Activated T-helper 17 cell treated with anti-CD3 and anti-CD28 coated beads, Interleukin-2, amount 50 U/mL, for 72 hours (primary cell): Measurements from ENCODE around the gene ADRA1B. TPM values are rescaled to one million over a fixed set of nuclear protein-coding genes. Genes with fewer than 3 reads are reported as not detected.

Experiments
- ATAC-seq: fragments of 150-1000 bp; cut with Tn5 transposase; replicated peaks from 2 replicates; pipeline ENCODE4 v1.10.0; 2021; ENCODE audit warnings: mild to moderate bottlenecking, moderate library complexity
- H3K27ac Mint-ChIP-seq: one replicate; pipeline ENCODE4 v1.8.0; 2022; ENCODE audit warnings: mixed read lengths
- H3K27me3 Mint-ChIP-seq: one replicate; pipeline ENCODE4 v1.8.0; 2022; ENCODE audit warnings: mixed read lengths
- H3K36me3 Mint-ChIP-seq: one replicate; pipeline ENCODE4 v1.8.0; 2022; ENCODE audit warnings: low read depth, mild to moderate bottlenecking, mixed read lengths
- H3K4me1 Mint-ChIP-seq: one replicate; pipeline ENCODE4 v1.8.0; 2022; ENCODE audit warnings: mixed read lengths
- H3K4me3 Mint-ChIP-seq: one replicate; pipeline ENCODE4 v1.8.0; 2022; ENCODE audit warnings: mild to moderate bottlenecking, mixed read lengths
- H3K9me3 Mint-ChIP-seq: one replicate; pipeline ENCODE4 v1.8.0; 2022; ENCODE audit warnings: mixed read lengths
- total RNA-seq, 2 donors: library from RNA; stranded (reverse); gene quantifications; one replicate each; pipeline ENCODE4 v1.2.3, GENCODE V29; 2022

ADRA1B gene
- total RNA-seq, 2 donors from 2014 or later: not detected

DNA sequence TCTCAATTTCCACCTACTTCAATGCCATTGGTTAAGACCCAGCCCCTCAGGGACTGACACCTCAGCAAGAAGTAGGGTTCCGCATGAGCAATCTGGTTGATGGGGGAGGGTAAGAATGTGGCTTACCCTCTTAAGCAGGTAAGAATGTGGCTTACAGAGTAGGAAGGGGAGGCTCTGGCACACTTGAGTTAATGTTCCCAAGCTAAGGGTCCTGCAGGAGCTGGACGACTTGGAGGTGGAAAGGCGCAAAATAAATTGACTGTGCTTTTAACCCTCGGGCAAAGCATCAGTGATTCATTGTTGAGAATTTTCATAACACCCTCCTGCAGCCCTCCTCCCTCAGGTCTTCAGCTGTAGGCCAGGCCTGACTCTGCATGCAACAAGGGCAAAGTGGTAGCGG is 24.9 kb upstream of the ADRA1B start:
- Mint-ChIP-seq H3K4me3 (no peak overlapping the region), H3K9me3 (no peaks in the 10 kb centered on the region), H3K4me1 (no peaks in the 10 kb centered on the region), H3K27ac (no peak overlapping the region), H3K27me3 (peaks cover 15% of the 10 kb centered on the region), H3K36me3 (no peaks in the 10 kb centered on the region)
- ATAC-seq: no peak

DNA sequence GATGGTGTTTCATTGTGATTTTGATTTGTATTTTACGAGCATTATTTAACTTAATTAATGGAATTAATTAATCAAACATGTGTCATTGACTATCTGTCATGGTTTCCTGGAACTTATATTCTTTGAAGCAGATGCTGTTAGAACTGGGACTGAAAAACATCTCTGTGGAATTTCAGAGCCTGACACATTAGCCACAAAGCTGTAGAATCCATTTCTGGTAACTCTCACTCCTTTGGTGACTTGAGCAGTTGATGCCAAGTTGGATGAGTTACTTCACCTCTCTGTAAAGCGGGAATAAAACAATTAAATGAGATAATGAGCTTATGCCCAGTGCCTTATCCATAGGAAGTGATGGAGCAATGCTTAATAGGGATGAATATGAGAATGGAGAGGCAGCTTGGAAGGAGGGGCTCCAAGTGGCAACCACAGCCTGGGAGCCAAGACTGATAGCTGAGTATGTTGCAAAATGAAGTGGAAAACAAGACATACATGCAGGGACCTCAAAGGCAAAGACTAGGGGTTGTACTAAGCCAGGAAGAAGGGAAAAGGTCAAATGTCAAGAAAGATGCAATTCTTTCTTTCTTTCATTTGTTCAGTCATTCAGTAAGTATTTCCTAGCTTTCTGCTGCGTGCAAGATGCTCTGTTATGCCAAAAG is 23.1 kb upstream of the ADRA1B start:
- no peak for ATAC-seq
- H3K27ac Mint-ChIP-seq: no peak overlapping the region
- no peaks in the 10 kb centered on the region for H3K9me3 Mint-ChIP-seq
- no peak overlapping the region for H3K4me3 Mint-ChIP-seq
- H3K4me1 Mint-ChIP-seq: no peaks in the 10 kb centered on the region
- no peaks in the 10 kb centered on the region for H3K36me3 Mint-ChIP-seq
- H3K27me3 Mint-ChIP-seq: peaks cover 19% of the 10 kb centered on the region

DNA sequence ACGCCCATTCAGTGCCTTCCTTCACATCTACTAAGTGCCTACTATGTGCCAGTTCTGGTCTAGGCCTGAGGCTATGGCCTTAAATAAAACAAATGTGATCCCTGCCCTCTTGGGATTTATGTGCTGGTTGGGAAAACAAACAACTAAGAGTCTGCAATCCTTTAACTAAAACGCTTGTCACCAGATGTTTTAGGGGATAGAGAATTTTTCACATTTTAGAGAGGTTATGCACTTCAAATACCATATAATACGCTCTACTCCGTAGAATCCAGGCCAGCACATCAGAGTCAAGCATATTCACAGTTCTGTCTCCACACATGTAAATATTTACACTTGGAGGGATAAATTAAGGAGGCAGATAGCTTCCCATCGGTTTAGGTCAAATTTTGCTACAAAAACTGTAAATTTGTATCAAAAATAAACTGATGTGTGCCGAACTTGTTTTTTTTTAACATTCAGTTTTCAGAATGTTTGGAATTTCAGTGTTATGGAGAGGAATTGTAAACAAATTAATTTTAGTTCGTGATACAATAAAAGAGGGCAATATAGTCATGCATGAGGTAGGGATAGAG is 22.0 kb upstream of the ADRA1B start:
- Mint-ChIP-seq H3K4me1 (no peaks in the 10 kb centered on the region), H3K27me3 (peaks cover 27% of the 10 kb centered on the region), H3K27ac (no peak overlapping the region), H3K4me3 (no peak overlapping the region), H3K9me3 (no peaks in the 10 kb centered on the region), H3K36me3 (no peaks in the 10 kb centered on the region)
- ATAC-seq: no peak

DNA sequence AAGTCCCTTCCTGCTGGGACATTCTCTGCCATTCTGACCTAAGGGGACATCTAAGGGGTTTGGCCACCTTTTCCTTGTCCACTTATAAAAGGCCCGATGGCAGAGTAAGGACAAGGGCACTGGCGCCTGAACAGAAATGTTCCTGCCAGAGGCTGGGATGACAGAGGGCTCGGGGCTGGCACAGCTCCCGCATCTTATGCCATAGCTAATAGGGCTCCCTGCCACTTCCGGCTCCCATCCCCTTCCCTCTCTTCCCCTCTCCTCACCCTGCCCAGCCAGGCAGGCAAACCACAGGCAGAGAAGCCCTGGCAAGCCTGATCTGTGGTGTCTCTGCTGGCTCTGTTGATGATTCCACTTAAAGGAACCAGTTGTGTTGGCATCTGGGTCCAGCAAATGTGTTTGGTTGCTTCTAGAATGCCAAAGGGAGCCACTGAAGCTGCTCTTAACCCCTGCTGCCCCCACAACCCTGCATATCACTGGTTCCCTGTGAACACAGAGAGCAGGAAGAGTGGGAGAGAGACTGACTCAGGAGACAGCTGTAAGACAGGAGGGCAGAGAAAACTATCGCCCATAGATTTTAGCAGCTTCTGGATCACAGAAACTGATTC is 18.4 kb upstream of the ADRA1B start:
- Mint-ChIP-seq H3K36me3 (no peaks in the 10 kb centered on the region), H3K27ac (no peak overlapping the region), H3K4me3 (no peak overlapping the region), H3K4me1 (no peaks in the 10 kb centered on the region), H3K27me3 (peaks cover 32% of the 10 kb centered on the region), H3K9me3 (no peaks in the 10 kb centered on the region)
- ATAC-seq: no peak

DNA sequence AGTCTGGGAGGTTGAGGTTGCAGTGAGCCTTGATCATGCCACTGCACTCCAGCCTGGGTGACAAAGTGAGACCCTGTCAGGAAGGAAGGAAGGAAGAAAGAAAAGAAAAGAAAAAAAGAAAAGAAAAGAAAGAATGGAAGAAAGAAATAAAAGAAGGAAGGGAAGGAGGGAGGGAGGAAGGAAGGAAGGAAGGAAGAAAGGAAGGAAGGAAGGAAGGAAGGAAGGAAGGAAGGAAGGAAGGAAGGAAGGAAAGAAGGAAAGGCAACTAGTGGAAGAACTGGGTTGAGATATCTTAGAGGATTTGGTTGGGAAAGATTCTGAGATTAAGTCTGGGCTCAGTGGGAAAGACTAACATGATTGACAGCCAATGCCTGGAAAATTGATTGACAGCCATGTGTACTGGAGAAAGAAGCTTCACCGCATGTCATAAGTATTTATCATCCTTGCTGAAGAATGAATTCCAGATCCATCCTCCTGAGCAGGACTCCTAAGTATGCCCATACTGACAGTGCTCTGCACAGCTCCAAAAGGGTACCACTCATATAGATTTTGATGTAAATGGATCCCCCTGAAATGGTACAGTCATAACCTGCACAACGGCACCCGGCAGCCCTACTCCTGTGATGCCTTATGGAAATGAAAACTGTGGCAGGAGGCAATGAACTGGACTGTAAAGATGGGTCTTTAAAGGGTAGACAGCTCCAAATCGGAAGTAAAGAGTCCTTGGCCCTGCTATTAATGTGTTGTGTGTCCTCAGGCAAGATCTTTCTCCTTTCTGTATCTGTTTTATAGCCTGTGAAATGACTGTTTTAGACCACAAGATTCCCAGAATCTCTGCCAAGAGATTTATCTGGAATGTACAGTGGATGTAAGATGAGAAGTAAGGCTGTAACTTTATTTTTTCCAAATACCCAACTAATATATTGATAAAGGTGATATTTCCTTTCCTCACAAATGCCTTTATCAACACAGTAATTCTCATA is 16.9 kb upstream of the ADRA1B start:
- H3K4me1 Mint-ChIP-seq: no peaks in the 10 kb centered on the region
- no peak overlapping the region for H3K4me3 Mint-ChIP-seq
- no peaks in the 10 kb centered on the region for H3K9me3 Mint-ChIP-seq
- no peak for ATAC-seq
- H3K27me3 Mint-ChIP-seq: peaks cover 28% of the 10 kb centered on the region
- no peak overlapping the region for H3K27ac Mint-ChIP-seq
- H3K36me3 Mint-ChIP-seq: no peaks in the 10 kb centered on the region

DNA sequence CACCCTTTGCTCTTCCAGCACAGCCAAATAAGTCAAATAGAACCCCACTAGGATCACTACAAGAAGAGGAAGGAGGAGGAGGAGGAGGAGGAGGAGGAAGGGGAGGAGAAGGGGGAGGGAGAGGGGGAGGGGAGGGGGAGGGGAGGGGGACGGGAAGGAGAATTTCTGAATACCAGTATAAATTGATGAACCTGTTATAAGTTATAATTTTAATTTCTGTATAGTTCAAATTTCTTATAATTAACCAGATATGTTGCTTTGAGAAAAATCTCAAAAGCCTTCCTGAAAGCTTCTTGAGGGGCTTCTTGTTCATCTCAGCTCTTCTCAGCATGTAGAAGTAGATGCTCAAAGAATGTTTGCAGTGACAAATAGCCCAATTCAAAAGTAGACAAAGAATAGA is 15.0 kb upstream of the ADRA1B start:
- Mint-ChIP-seq H3K9me3 (no peaks in the 10 kb centered on the region), H3K27ac (no peak overlapping the region), H3K36me3 (no peaks in the 10 kb centered on the region), H3K27me3 (peaks cover 17% of the 10 kb centered on the region), H3K4me3 (no peak overlapping the region), H3K4me1 (no peaks in the 10 kb centered on the region)
- ATAC-seq: no peak

DNA sequence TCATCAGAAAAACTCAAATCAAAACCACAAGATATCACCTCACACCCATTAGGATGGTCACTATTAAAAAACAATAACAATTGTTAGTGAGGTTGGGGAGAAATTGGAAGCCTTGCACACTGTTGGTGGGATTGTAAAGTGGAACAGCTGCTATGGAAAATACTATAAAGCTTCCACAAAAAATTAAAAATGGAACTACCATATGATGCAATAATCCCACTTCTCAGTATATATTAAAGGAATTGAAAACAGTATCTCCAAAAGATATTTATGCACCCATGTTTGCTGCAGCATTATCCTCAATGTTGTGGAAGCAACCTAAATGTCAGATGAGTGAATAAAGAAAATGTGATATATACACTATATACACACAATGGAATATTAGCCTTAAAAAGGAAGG is 14.5 kb upstream of the ADRA1B start:
- H3K4me3 Mint-ChIP-seq: no peak overlapping the region

DNA sequence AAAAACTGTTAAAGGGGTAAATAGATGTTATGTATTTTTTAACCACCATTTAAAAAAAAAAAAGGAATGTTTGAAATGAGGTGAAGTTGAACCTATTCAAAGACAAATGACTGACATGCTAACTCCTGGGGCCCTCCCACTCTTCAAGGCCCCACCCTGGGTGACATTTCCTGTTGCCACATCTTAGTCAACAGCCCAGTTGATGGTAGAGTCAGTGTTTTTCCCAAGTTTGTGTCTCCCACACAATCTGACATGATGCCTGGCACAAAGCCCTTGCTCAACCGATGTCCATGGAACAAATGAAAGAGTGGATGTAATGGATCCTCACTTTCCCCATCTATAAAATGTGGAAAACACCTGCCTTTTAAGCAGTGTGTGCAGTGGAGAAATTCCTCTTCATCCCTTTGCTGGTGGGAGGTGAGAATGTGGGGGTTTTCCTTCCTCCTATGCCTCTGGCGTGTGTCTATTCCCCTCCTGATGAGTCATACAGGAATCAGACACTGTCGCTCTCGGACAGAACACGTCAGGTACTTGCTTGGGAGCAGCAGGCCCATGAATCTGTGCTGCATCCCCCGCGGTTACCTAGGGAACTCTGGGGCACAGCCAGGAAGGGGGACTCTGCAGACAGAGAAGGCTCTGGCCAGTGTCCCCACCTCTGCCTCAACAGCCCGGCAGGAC is 13.7 kb upstream of the ADRA1B start:
- ATAC-seq: no peak
- Mint-ChIP-seq H3K27ac (no peak overlapping the region), H3K4me1 (no peaks in the 10 kb centered on the region), H3K27me3 (peaks cover 22% of the 10 kb centered on the region), H3K36me3 (no peaks in the 10 kb centered on the region), H3K9me3 (no peaks in the 10 kb centered on the region), H3K4me3 (no peak overlapping the region)

More for the DNA sequence above, 14.5 kb upstream of the ADRA1B start:
- H3K9me3 Mint-ChIP-seq: no peaks in the 10 kb centered on the region
- no peak overlapping the region for H3K27ac Mint-ChIP-seq
- ATAC-seq: no peak
- H3K27me3 Mint-ChIP-seq: peaks cover 19% of the 10 kb centered on the region
- H3K36me3 Mint-ChIP-seq: no peaks in the 10 kb centered on the region
- no peaks in the 10 kb centered on the region for H3K4me1 Mint-ChIP-seq

DNA sequence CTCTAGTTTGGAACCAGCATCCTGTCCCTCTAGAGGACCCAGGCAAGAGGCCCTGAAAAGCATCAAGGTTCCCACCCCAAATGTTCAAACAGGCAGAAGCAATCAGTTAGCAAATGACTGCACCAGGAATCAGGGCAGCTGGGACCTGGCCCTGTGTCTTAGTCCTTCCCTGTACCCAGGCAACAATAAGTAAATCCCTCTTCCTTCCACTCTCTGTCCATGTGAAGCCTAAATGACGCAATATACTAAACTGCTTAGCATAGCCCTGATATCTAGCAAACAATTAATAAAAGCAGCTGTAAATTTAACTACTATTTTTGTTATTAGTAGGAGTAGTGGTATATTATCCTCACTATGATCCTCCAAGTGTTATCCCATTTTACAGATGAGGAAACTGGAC is 13.2 kb upstream of the ADRA1B start:
- H3K4me3 Mint-ChIP-seq: no peak overlapping the region
- no peaks in the 10 kb centered on the region for H3K36me3 Mint-ChIP-seq
- no peak for ATAC-seq
- no peaks in the 10 kb centered on the region for H3K9me3 Mint-ChIP-seq
- H3K27me3 Mint-ChIP-seq: peaks cover 22% of the 10 kb centered on the region
- no peaks in the 10 kb centered on the region for H3K4me1 Mint-ChIP-seq
- H3K27ac Mint-ChIP-seq: no peak overlapping the region

DNA sequence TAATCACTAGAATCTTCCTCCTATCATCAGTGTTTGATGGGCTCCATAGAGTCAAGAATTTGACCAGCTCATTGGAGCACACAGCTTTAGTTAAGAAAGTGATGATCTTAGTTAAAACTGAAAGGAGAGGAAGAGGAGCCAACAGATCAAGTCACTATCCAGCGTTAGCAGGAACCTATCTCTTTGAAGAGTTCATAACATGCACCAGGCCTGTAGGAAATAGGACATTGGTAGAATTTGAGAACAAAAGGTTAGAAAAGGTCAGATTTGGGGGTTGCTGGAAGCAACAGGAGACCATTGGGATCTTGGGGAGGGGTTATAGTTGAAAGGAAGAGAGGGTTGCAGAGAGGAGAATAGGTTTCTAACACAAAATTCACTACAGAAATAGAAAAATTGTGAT is 11.4 kb upstream of the ADRA1B start:
- no peak overlapping the region for H3K27ac Mint-ChIP-seq
- H3K36me3 Mint-ChIP-seq: no peaks in the 10 kb centered on the region
- ATAC-seq: no peak
- H3K4me1 Mint-ChIP-seq: no peaks in the 10 kb centered on the region
- no peak overlapping the region for H3K4me3 Mint-ChIP-seq
- H3K9me3 Mint-ChIP-seq: no peaks in the 10 kb centered on the region
- peaks cover 26% of the 10 kb centered on the region for H3K27me3 Mint-ChIP-seq

DNA sequence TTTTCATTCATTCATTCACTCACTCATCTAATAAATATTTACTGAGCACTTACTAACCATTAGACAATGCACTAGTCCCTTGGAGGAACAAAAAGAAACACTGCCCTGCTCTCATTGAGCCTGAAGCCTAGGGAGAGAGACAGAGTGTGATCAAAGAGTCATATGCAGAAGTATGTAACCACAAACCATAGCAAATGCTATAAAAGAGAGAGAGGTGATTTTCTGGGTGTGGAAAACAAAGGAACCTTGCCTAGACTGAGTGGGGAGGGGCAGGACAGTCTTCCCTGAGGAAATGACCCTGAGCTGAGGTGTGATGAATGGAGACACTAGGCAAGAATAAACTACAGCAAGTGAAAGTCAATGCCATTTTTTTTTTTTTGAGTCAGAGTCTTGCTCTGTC is 10.8 kb upstream of the ADRA1B start:
- Mint-ChIP-seq H3K9me3 (no peaks in the 10 kb centered on the region), H3K4me3 (no peak overlapping the region), H3K36me3 (no peaks in the 10 kb centered on the region), H3K4me1 (no peaks in the 10 kb centered on the region), H3K27ac (no peak overlapping the region), H3K27me3 (peaks cover 22% of the 10 kb centered on the region)
- no peak for ATAC-seq

DNA sequence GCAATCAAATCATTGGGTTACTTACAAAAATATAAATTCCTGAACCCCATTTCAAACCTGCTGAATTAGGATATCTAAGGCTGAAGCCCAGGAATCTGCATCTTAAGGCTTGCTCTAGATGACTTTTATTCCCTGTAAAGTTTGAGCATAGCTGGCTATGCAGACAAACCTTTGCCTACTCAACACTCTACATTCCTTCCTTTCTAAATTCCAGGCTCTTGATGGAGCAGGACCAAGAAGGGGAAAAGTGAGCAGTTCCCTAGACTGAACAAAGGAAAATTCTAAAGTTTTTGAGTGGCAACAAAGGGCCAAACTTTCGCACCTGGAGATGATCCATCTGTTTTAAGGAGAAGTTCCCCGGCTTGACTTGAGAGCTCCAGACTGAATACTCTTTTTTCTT is 9.8 kb upstream of the ADRA1B start:
- H3K36me3 Mint-ChIP-seq: no peaks in the 10 kb centered on the region
- ATAC-seq: no peak

DNA sequence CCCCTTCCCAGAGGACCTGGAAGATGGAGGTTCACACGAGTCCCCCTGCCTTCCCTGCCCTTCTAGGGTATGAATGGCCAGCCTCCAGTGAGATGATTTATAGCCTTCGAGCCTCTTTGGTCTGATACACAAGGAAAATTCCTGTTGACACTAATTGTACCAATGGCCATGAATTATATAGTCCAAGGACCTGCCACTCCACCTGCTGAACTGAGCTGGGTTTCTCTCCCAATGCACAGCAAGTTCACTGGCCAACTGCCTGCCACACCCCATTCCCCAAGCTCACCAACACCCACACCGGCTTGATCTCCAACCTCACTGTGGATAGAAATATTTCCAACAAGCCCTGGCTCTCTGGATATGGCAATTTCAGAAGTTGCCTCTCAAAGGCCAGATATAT is 9.3 kb upstream of the ADRA1B start:
- Mint-ChIP-seq H3K4me3 (no peak overlapping the region), H3K27me3 (peaks cover 23% of the 10 kb centered on the region), H3K36me3 (no peaks in the 10 kb centered on the region), H3K4me1 (no peaks in the 10 kb centered on the region), H3K27ac (no peak overlapping the region), H3K9me3 (no peaks in the 10 kb centered on the region)
- no peak for ATAC-seq

More for the DNA sequence above, 9.8 kb upstream of the ADRA1B start:
- no peak overlapping the region for H3K27ac Mint-ChIP-seq
- peaks cover 23% of the 10 kb centered on the region for H3K27me3 Mint-ChIP-seq
- no peaks in the 10 kb centered on the region for H3K4me1 Mint-ChIP-seq
- no peaks in the 10 kb centered on the region for H3K9me3 Mint-ChIP-seq
- no peak overlapping the region for H3K4me3 Mint-ChIP-seq
